Activated T-cell treated with anti-CD3 and anti-CD28 coated beads for 24 hours (primary cell): Measurements from ENCODE around the gene GGTLC2.
"Not testable (repeated sequence)": the region's sequence is repeated elsewhere in the genome, so short reads cannot be mapped to it uniquely, and the experiment has no call there.

Experiments
- DNase-seq: peaks from one replicate; pipeline ENCODE4 v3.0.0-alpha.2; 2020; ENCODE audit warnings: low read depth

The GGTLC2 gene

DNA sequence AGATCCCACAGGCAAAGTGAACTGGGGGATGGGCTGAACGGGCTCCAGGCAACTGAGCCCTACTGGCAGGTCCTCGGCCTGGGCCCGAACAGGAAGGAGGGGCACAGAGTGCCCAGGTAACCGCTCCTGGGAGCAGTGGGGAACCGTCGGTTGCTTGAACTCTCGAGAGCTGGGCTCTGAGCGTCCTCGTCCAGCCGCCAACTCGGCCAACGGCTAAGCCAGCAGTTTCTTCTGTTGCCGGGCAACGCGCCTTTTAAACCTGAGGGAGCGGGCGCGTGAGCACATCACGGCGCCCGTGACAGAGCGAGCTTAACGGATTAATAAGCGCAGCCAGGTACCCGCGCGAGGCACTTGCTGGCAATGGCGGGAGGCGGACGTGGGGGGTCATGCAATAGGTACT lies at the start of gene GGTLC2:
GGTLC2 (plus strand) TSS at position 301 of the 400 bp plus-strand sequence. CDS start 1,732 bp downstream, outside the sequence.
- not testable (repeated sequence) for DNase-seq

GRCh38 chr22:22595001-22595835 lies 49.2 kb upstream of the GGTLC2 start:
- no peak for DNase-seq

DNA sequence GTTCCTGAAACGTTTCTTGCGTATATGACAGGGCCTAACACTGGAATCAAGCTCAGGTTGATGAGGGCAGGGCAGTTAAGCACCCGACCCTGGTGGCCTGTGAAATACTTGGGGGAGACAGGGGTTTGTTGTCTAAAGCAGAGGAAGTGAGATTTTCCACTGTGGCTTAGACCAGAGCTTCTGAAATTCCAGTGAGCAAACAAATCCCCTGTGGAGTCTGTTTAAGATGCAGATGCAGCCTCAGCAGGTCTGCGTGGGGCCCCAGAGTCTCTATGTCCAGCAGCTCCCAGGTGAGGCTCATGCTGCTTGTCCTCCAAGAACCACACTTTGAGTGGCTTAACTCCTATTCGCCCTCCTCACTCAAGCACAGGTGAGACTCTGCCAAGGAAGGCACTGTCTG lies 46.3 kb upstream of the GGTLC2 start:
- DNase-seq = no peak

DNA sequence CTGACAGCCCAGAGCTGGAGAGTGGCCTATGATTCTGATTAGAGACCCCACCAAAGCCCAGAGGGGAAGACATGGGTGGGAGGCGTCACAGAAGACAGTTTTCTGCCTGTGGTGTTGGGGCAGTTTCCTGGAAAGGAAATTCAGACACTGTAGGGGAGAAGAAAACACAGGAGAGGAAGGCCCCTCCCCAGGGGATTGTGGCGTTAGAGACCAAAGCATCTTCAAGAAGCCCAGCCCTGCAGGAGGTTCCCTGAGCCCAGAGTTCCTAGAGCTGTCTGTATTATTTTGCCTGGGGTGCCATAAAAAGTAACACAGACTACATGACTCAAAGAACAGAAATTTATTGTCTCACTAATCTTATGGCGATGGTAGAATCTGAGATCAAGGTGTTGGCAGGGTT lies 45.2 kb upstream of the GGTLC2 start:
- no peak for DNase-seq

DNA sequence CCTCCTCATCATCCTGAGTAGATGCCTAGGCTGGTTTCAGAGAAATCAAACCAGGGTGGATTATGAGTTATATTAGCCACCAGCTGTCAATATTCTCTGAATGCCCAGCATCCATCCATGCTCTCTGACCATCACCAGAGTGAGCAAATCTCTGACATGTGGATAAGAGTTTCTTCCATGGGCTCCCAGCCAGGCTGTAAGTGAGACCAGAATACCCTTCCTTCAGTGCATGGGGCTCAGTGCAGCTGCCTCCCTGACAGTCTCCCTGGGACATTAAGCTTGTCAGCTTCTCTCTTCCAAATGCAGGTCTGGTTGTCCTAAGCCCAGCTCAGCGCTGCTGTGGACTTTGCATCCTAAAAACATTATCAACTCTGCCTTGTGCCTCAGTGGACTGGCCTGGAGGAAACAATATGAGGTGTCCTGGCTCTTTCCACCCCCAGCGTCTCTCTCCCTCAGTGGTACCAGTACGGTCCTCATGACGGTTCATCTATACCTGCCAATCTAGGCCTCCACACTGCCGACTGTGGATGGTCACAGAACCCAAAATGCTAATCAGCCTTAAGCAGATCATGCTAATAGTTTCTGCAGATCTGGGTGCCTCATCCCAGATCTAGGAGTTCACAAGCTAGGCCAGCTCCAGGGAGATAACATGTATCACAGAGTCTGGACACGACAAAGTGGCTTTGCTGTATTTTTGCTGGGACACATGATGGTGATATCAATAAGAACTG lies 43.7 kb upstream of the GGTLC2 start:
- DNase-seq = no peak

DNA sequence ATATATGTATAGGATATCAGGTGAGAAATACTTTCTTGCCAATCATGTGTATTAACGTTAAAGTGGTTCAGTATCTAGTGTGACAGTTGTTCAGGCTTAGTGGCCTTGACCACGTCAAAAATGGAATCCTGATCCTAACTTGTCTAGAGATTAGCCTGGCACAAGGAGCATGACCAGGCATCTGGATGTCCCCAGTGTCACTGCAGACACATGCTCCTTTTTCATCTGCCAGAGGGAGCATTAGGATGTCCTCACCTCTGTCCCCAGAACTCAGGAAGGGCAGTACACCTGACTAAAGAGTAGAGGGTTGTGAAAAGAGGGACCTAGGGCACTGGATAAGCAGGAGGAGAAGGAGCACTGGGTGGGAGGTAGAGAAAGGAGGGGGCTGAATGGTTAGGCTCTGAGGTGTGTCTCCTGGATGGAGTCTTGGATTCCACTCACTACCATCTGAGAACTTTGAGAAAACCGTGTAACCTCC lies 40.9 kb upstream of the GGTLC2 start:
- no peak for DNase-seq

DNA sequence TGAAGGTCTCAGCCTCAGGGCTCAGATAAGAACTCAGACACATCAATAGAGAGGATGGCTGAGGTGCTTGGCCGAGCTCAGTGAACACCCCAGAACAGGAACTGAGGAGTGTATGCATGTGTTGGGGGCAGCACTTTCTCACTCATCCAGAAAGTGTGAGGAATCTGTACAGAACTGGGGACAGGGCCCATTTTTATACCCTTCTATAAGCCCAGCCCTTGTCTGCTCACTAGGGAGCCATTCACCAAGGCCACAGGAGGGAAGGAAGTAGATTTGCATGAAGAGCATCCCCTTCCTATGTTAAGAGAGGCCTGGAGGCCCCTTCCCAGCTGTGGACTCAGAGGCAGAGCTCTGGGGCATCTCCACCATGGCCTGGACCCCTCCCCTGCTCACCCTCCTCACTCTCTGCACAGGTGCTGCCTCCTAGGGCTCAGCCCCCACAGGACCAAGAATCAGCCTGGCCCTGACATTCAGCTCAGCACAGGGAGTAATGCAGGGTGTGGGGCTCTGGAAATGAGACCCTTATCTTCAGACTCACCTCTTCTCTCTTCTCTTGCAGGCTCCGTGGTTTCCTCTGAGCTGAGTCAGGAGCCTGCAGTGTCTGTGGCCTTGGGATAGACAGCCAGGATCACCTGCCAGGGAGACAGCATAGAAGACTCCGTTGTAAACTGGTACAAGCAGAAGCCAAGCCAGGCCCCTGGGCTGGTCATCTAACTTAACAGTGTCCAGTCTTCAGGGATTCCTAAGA lies 39.9 kb upstream of the GGTLC2 start:
- DNase-seq = no peak

GRCh38 chr22:22605074-22605404 lies 39.4 kb upstream of the GGTLC2 start:
- no peak for DNase-seq

- DNase-seq = not testable (repeated sequence)
Observed at GRCh38 chr22:22608022-22608421, 36.4 kb upstream of the GGTLC2 start.

- no peak for DNase-seq
Observed at GRCh38 chr22:22609291-22609690, 35.1 kb upstream of the GGTLC2 start.

GRCh38 chr22:22612516-22612915 lies 31.9 kb upstream of the GGTLC2 start:
- no peak for DNase-seq

DNA sequence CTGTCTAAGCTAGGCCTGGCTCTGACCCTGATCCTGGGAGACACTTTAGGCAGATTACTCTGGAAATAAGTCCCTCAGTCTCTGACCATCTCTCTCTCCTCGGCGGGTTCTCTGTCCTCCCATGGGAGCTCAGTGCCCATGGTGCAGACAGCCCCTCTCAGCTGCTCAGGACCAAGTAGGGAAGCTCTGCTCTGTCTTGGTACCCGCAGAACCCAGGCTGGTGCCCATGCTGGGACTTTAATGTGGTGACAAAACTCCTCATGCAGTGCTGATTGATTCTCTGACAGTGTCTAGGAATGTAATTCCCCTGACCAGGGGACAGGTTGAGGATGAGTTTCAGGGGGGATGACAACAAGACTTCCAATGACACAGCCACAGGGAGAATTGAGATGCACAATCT lies 30.3 kb upstream of the GGTLC2 start:
- no peak for DNase-seq

- DNase-seq = peak; percentile 7
Observed at GRCh38 chr22:22616636-22617035, 27.8 kb upstream of the GGTLC2 start.

DNA sequence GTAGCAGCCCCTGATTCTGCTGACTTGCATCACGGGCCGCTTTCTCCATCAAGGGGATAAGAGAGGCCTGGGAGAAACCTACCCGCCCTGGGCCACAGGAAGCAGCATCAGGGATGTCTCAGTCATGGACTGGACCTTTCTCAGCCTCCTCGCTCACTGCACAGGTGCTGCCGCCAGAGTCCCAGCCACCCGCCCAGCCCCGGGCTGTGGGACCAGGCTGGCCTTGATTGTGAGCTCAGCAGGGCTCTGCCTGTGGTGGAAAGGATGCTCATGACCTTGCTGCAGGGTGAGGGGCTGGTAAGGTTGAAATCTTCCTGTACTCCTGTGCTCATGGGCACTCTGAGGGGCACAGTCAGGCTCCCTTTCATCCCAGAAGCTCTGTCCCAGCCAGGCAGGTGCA lies 26.0 kb upstream of the GGTLC2 start:
- DNase-seq = no peak

DNA sequence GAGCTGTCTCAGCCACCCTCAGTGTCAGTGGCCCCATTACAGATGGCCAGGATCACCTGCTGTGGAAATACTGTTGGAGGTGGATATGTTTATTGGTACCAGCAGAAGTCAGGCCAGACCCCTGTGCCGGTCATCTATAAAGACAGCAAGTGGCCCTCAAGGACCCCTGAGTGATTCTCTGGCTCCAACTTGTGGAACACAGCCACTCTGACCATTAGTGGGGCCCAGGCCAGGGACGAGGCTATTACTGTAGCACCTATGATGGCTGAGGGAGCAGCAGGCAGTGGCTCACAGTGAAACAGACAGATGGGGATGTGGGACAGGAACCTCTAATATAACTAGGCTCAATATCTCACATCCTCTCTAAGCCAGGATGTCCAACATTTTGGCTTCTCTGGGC lies 25.5 kb upstream of the GGTLC2 start:
- DNase-seq = no peak

DNA sequence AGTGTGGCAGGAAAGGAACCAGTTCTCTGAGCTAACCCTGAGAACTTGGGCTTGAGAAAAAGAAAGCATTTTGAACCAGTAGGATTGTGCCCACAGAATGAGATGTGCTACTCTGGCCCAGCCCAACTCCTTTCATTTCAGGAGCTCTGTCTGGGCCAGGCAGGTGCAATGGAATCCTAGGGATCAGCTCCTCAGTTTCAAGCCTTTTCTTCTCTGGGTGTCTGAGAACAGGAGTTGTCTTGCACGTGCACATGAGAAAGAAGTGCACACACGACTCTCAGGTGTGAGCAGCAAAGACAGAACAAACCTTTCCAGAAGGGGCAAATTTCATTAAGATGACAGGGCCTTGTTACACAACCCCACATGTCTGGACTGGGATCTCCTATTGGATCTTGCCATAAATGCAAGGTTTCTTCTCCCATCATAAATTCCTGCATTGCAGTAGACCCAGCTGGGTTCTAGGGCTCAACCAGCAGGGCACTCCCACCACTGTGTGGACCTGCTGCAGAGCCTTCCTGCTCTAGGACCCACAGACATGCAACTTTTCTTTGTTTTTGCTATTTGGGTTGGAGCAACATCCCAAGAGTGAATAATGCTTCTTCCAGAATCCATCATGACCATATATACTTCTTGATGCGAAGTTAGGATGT lies 24.5 kb upstream of the GGTLC2 start:
- no peak for DNase-seq

GRCh38 chr22:22628546-22629495 lies 15.6 kb upstream of the GGTLC2 start:
- not testable (repeated sequence) for DNase-seq

DNA sequence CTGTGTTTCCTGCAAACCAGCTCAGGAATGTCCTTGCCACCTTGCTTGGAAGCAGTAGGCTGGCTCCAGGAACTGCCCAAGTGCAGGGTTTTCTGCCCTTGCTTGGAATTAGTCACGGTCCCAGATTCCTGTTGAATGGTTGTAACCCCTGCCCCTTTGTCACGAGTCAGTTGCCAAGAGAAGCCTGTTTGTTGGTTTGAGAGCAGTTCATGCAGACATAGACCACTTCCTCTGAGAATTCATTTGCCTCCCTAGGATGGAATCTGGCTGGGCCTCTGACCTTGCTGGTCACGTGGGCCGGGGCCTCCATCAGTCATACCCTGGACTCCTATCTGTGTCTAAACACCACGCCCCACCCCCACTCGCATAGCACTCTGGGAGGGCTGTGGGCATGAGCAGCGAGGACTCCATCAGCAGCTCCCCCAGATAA lies 13.2 kb upstream of the GGTLC2 start:
- DNase-seq = not testable (repeated sequence)

DNA sequence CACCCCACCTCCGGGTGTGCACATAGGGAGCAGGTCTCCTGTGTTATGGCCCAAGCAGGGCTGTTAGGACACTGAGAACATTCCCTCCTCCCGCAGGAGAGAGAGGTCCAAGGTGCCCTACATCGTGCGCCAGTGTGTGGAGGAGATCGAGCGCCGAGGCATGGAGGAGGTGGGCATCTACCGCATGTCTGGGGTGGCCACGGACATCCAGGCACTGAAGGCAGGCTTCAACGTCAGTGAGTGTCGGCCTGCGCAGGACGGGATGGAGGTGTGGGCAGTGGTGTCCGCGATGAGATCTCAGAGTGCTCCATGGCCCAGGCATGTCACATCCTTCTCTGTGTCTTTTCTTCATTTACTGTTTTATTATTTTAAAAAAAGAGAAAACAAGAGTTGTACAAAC lies 12.2 kb upstream of the GGTLC2 start:
- not testable (repeated sequence) for DNase-seq

DNA sequence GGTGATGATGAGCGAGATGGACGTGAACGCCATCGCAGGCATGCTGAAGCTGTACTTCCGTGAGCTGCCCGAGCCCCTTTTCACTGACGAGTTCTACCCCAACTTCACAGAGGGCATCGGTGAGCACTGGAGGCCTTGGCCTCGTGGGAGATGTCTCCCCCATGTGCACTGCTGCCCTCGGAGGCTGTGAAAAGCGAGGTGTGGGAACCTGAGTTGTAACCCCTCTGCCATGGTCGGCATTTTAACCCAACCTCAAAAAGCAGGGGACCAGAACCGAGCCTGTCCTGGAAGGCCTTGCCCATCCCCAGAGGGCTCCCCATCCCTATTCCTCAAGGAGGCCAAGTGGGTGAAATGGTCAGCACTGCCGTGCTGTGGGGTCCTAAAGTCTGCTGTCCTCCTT lies 10.9 kb upstream of the GGTLC2 start:
- DNase-seq = not testable (repeated sequence)

GRCh38 chr22:22636260-22636659 lies 8.2 kb upstream of the GGTLC2 start:
- not testable (repeated sequence) for DNase-seq
